Keratinocyte (primary cell): ENCODE measurements around the gene PRKCI. TPM values are rescaled to one million over a fixed set of nuclear protein-coding genes. Genes with fewer than 3 reads are reported as not detected.
"Not testable (repeated sequence)": the region's sequence is repeated elsewhere in the genome, so short reads cannot be mapped to it uniquely, and the experiment has no call there.

Source experiments
- DNase-seq: peaks from one replicate; pipeline ENCODE4 v3.0.0-alpha.2; 2011; ENCODE audit warnings: low read depth, missing footprints, low spot score
- FAIRE-seq: peaks from 2 replicates; lab custom pipeline; 2011; peaks lifted over from hg19 to GRCh38; lab: Jason Lieb, UNC
- H2AFZ ChIP-seq: 2 replicates; pipeline ENCODE4 v1.6.0; 2012; ENCODE audit warnings: low read length, control low read depth, inconsistent platforms; ENCODE audit not compliant: control insufficient read depth
- H3K27ac ChIP-seq: 2 replicates; pipeline ENCODE4 v1.5.1; 2011; ENCODE audit warnings: low read length; ENCODE audit not compliant: control insufficient read depth, insufficient read depth
- H3K27me3 ChIP-seq: 3 replicates; pipeline ENCODE4 v1.6.0; 2011; ENCODE audit warnings: low read length; ENCODE audit not compliant: control insufficient read depth, insufficient read depth; ENCODE audit errors: extremely low read depth
- H3K36me3 ChIP-seq, 2 experiments: 2 replicates in 1 of 2; 3 replicates in 1 of 2; pipeline ENCODE4 v1.5.1; 2011; ENCODE audit warnings: low read length in 2 of 2, mild to moderate bottlenecking in 1 of 2; ENCODE audit not compliant: control insufficient read depth in 2 of 2, insufficient read depth in 2 of 2; ENCODE audit errors: extremely low read depth in 1 of 2
- H3K4me1 ChIP-seq: 3 replicates; pipeline ENCODE4 v1.5.1; 2011; ENCODE audit warnings: low read length; ENCODE audit not compliant: control insufficient read depth, insufficient read depth; ENCODE audit errors: extremely low read depth
- H3K4me2 ChIP-seq: 3 replicates; pipeline ENCODE4 v1.6.0; 2011; ENCODE audit warnings: low read depth, low read length; ENCODE audit not compliant: control insufficient read depth, insufficient read depth; ENCODE audit errors: extremely low read depth
- H3K4me3 ChIP-seq, 3 experiments: fragments of 200-600 bp in 1 of 3; sonication (generic) in 1 of 3; 2 replicates in 2 of 3; 3 replicates in 1 of 3; pipeline ENCODE4 v1.5.1; 2011 to 2016; ENCODE audit warnings: low read length in 3 of 3, mild to moderate bottlenecking in 3 of 3, control low read depth in 2 of 3, inconsistent platforms in 1 of 3, low read depth in 1 of 3, mixed read lengths in 1 of 3, mixed run types in 1 of 3, moderate library complexity in 1 of 3; ENCODE audit not compliant: control insufficient read depth in 2 of 3, insufficient read depth in 2 of 3; ENCODE audit errors: extremely low read depth in 1 of 3
- H3K79me2 ChIP-seq: 2 replicates; pipeline ENCODE4 v1.6.0; 2012; ENCODE audit warnings: low read length; ENCODE audit not compliant: control insufficient read depth, insufficient read depth
- H3K9ac ChIP-seq: 3 replicates; pipeline ENCODE4 v1.6.0; 2011; ENCODE audit warnings: low read length; ENCODE audit not compliant: control insufficient read depth, insufficient read depth; ENCODE audit errors: extremely low read depth
- H3K9me1 ChIP-seq: 3 replicates; pipeline ENCODE4 v1.6.0; 2011; ENCODE audit warnings: low read length; ENCODE audit not compliant: control insufficient read depth, insufficient read depth; ENCODE audit errors: extremely low read depth
- H3K9me3 ChIP-seq: 2 replicates; pipeline ENCODE4 v1.5.1; 2012; ENCODE audit warnings: low read depth, low read length; ENCODE audit not compliant: control insufficient read depth
- H4K20me1 ChIP-seq: 3 replicates; pipeline ENCODE4 v1.6.0; 2011; ENCODE audit warnings: low read length; ENCODE audit not compliant: control insufficient read depth, insufficient read depth; ENCODE audit errors: extremely low read depth
- EZH2 ChIP-seq: IDR thresholded peaks from one replicate; pipeline ENCODE4 v1.6.1; 2012; ENCODE audit warnings: inconsistent platforms, mild to moderate bottlenecking, low read length, moderate library complexity
- dilution Hi-C: fragments of 300-500 bp; cut with MboI; formaldehyde crosslinking; loops from one replicate; pipeline ENCODE4 v1.7.0; 2020; ENCODE audit warnings: low sequenced_read_pairs; ENCODE audit not compliant: extremely low pct_ligation_motif_present
- polyA plus RNA-seq, 5 experiments: library from polyadenylated mRNA; depleted of rRNA in 3 of 5; stranded (reverse) in 3 of 5; stranded (forward) in 1 of 5; unstranded in 1 of 5; fragments of >200 nt; gene quantifications; 1 replicate in 1 of 5; 2 replicates in 3 of 5; 3 replicates in 1 of 5; pipeline versions ENCODE4 v1.2.1 to v1.2.3, GENCODE V29; 2011 to 2012; ENCODE audit warnings: missing spikeins in 2 of 5, low read depth in 1 of 5, low replicate concordance in 1 of 5
- TF ChIP-seq, protein P1 (sequence below), 3 experiments: IDR thresholded peaks in 1 of 3; conservative IDR thresholded peaks in 1 of 3; optimal IDR thresholded peaks in 1 of 3; 2 replicates in 2 of 3; 3 replicates in 1 of 3; pipeline versions ENCODE3 to v1.5.1; 2011; ENCODE audit warnings: low read length in 3 of 3, mild to moderate bottlenecking in 3 of 3, moderate library complexity in 2 of 3, control low read depth in 1 of 3, inconsistent platforms in 1 of 3; ENCODE audit not compliant: insufficient read depth in 2 of 3; ENCODE audit errors: extremely low read depth in 1 of 3

PRKCI gene
- polyA plus RNA-seq, 1 donor (not counting 4 experiments of a cell fraction or from before 2014, with no cell fraction given) = 53.5 TPM

DNA sequence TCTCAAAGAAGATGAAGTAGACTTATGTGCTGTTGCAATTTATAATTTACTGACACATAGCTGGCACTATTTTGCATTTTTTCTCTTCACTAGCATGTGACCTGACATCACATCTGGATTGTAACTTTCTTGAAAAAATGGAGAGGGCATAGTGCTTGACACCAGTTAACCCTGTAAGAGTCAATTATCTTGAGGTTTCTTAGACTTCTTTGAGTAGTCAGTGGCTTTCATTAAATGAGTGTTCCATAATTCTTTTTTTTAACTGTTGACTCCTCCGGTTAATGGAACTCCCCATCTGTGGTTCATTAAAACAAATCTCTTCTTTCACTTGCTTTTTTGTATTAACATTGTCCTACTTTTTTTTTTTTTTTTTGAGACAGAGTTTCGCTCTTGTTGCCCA lies 16.9 kb upstream of the PRKCI start:
- H3K9ac ChIP-seq = no peak overlapping the region
- no peak for FAIRE-seq
- TF ChIP-seq EZH2 = no peak
- TF ChIP-seq, protein P1, sequence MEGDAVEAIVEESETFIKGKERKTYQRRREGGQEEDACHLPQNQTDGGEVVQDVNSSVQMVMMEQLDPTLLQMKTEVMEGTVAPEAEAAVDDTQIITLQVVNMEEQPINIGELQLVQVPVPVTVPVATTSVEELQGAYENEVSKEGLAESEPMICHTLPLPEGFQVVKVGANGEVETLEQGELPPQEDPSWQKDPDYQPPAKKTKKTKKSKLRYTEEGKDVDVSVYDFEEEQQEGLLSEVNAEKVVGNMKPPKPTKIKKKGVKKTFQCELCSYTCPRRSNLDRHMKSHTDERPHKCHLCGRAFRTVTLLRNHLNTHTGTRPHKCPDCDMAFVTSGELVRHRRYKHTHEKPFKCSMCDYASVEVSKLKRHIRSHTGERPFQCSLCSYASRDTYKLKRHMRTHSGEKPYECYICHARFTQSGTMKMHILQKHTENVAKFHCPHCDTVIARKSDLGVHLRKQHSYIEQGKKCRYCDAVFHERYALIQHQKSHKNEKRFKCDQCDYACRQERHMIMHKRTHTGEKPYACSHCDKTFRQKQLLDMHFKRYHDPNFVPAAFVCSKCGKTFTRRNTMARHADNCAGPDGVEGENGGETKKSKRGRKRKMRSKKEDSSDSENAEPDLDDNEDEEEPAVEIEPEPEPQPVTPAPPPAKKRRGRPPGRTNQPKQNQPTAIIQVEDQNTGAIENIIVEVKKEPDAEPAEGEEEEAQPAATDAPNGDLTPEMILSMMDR (optimal IDR thresholded peaks at IDR 0.05 in 1 of 3, IDR thresholded peaks at IDR 0.05 in 1 of 3, conservative IDR thresholded peaks at IDR 0.05 in 1 of 3; ENCODE audit: extremely low read depth in 1 of 3, insufficient read depth in 2 of 3, low read length in 3 of 3) = no peak
- DNase-seq = no peak
- no peaks in the 10 kb centered on the region for H3K9me3 ChIP-seq
- dilution Hi-C loops = no loop called here
- H3K4me1 ChIP-seq = no peaks in the 10 kb centered on the region
- no peaks in the 10 kb centered on the region for H3K79me2 ChIP-seq
- H4K20me1 ChIP-seq = no peaks in the 10 kb centered on the region
- H3K27ac ChIP-seq = no peak overlapping the region
- H3K4me2 ChIP-seq = no peak overlapping the region
- no peak overlapping the region for H3K4me3 ChIP-seq
- H3K9me1 ChIP-seq = no peaks in the 10 kb centered on the region
- H2AFZ ChIP-seq = no peak overlapping the region
- H3K36me3 ChIP-seq = no peaks in the 10 kb centered on the region
- no peaks in the 10 kb centered on the region for H3K27me3 ChIP-seq

DNA sequence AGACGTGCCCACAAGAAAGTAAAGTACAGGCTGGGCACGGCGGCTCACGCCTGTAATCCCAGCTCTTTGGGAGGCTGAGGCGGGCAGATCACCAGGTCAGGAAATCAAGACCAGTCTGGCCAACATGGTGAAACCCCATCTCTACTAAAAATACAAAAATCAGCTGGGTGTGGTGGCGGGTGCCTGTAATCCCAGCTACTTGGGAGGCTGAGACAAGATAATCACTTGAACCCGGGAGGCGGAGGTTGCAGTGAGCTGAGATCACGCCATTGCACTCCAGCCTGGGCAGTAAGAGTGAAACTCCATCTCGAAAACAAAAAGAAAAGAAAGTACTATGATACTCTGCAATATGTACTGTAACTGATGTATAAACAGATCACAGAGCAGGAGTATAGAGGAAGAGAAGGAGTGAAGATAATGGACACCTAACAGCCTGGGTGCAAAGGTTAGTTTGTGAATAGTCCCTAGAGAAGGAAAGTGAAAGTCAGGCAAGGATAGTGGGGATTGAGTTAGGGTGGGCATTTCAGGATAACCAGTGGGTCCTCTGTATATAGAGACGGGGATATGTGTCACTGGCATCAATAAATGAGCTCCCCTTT lies 16.0 kb upstream of the PRKCI start:
- H3K4me2 ChIP-seq, H3K9me1 ChIP-seq, H3K9ac ChIP-seq, FAIRE-seq, H3K4me1 ChIP-seq, H3K27me3 ChIP-seq, H4K20me1 ChIP-seq, H3K79me2 ChIP-seq, H2AFZ ChIP-seq, DNase-seq, H3K9me3 ChIP-seq, H3K27ac ChIP-seq, dilution Hi-C loops, H3K36me3 ChIP-seq, H3K4me3 ChIP-seq: not testable (repeated sequence)

DNA sequence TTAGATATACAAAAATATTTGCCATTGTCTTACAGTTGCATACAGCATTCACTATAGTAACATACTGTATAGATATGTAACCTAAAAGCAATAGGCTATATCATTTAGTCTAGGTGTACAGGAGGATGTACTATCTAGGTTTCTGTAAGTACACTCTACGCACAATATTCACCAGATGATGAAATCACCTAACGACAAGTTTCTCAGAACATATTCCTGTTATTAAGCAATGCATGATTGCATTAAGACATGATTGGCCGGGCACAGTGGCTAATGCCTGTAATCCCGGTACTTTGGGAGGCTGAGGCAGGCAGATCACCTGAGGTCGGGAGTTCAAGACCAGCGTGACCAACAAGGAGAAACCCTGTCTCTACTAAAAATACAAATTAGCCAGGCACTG lies 14.5 kb upstream of the PRKCI start:
- no peak for DNase-seq
- H4K20me1 ChIP-seq = no peaks in the 10 kb centered on the region
- no peaks in the 10 kb centered on the region for H3K79me2 ChIP-seq
- no peaks in the 10 kb centered on the region for H3K27me3 ChIP-seq
- no peak overlapping the region for H3K4me2 ChIP-seq
- no peak overlapping the region for H3K27ac ChIP-seq
- FAIRE-seq = no peak
- TF ChIP-seq EZH2 = no peak
- TF ChIP-seq, protein P1 (optimal IDR thresholded peaks at IDR 0.05 in 1 of 3, IDR thresholded peaks at IDR 0.05 in 1 of 3, conservative IDR thresholded peaks at IDR 0.05 in 1 of 3; ENCODE audit: extremely low read depth in 1 of 3, insufficient read depth in 2 of 3, low read length in 3 of 3) = no peak
- no peak overlapping the region for H3K9ac ChIP-seq
- no peaks in the 10 kb centered on the region for H3K9me1 ChIP-seq
- no peaks in the 10 kb centered on the region for H3K4me1 ChIP-seq
- no peaks in the 10 kb centered on the region for H3K9me3 ChIP-seq
- no peak overlapping the region for H3K4me3 ChIP-seq
- dilution Hi-C loops = no loop called here
- no peaks in the 10 kb centered on the region for H3K36me3 ChIP-seq
- no peak overlapping the region for H2AFZ ChIP-seq
